CD1c-positive myeloid dendritic cell (primary cell): ENCODE measurements around the gene CIB4.
A peak's percentile ranks its signal among the peaks of the same experiment; 100 is the strongest.

Experiments used
- DNase-seq: peaks from one replicate; pipeline ENCODE4 v3.0.0-alpha.2; 2016; ENCODE audit errors: extremely low spot score

The CIB4 gene

DNA sequence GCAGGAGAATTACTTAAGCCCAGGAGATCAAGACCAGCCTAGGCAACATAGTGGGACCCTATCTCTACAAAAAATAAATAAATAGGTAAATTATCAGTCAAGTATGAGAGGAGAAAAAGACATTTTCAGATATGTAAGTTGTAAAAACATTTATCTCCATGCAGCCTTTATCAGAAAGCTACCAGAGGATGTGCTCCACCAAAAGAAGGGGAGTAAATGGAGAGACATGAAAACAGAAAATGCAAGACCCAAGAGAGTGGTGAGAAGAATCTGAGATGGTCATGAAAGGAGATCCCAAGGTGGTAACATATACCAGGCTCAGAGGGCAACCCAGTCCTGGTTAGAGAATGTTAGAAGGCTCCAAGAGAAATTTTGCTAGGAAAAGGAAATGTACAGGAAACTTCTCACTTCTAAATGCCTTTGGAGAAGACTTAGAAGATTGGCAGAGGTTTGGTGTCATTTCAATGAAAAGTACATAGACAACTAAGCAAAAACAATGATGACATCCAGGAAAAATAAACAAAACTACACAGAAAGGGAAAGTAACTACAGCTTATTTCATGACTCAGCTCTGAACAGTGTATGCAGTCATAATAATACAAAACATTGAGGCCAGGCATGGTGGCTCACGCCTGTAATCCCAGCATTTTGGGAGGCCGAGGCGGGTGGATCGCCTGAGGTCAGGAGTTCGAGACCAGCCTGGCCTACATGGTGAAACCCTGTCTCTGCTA, 19.5 kb downstream of the CIB4 start:
- no peak for DNase-seq

DNA sequence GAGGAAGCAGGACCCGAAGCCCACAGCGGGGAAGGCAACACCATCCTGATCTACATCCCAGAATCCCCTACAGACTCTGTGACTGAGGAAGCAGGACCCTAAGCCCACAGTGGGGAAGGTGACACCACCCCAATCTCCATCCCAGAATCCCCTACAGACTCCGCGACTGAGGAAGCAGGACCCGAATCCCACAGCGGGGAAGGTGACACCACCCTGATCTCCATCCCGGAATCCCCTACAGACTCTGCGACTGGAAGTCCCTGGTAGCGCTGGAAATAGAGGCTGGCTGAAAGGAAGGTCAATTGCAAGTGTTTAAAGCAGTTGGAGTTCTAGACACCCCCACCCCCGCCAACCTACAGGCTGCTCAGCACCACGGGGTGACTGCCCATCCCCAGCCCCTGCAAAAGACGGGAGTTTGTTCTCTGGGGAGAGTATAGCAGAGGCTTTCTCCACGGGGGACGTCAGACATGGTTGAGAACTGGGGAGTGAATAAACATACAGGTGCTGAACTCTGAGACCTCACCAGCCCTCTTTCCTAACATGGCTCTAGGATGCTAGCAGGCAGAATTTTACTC, 21.0 kb downstream of the CIB4 start:
- DNase-seq: no peak

DNA sequence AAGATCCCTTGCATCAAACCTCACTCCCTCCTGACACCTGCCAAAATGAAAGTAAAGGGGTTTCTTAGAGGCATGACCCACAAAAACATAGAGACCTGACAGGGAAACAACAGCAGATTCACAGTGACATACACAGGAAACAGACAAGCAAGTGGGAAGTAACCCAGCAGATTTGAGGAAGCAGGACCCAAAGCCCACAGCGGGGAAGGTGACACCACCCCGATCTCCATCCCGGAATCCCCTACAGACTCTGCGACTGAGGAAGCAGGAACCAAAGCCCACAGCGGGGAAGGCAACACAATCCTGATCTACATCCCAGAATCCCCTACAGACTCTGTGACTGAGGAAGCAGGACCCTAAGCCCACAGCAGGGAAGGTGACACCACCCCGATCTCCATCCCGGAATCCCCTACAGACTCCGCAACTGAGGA, 21.6 kb downstream of the CIB4 start:
- peak; percentile 29 for DNase-seq

DNA sequence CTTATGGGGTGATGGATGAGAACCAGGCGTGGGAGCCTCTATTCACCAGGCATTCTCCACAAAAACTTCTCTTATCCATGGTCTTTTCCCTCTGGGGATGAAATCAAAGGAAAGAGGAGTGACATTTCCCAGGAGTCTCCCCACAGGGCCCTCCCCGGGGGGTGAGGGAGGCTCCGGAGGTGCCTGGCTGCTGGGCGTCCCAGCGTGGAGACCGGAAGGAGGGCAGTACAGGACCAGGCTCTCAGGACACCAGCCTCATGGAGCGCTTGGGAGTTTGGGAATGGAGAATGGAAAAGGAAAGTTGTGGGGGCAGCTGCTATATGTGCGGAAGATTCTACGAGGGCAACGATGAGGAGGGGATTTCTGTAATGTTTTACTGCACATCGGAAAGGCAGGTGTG, 22.1 kb downstream of the CIB4 start:
- no peak for DNase-seq

DNA sequence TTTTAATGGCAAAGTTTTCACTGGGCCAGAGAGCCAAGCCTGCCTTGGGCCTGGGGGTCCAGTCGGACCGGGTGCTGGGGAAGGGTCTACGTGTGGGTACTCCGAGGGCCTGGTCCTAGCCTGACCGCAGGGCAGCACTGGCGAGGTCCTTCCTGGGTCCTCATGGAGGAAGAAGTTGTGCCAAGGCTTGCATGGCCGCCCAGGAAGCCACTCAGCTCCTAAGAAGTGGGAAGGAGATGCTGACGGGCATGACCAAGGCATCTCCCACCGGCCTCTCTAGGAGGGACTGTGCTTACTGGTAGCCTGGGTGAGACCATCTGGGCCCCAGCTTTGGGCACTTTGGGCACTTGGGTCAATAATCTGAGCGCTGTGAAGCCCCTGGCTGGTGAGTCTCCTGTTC, 22.6 kb downstream of the CIB4 start:
- DNase-seq: no peak

DNA sequence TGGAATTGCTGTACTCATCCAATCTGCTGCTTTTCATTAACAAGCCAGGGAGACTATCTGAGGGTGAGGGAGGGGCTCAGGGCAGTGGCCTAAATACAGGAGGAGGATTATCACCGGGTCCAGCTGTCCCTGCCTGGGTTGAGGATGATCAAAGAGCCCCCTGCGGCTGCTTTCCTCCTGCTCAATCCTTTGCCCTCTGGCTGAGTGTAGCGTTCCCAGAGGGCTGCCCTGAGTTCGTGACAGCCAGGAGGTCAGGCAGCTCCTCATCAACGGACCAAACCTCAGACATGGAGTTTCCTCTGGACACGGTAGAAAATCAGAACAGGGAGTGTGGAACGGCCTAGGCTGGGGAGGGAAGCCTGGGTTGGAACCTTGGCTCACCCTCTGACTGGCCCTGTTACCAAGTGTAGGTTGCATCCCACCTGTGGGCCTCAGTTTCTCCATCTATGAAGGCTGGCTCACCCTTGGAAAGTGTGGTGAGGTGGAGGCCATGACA, 23.5 kb downstream of the CIB4 start:
- DNase-seq: no peak

DNA sequence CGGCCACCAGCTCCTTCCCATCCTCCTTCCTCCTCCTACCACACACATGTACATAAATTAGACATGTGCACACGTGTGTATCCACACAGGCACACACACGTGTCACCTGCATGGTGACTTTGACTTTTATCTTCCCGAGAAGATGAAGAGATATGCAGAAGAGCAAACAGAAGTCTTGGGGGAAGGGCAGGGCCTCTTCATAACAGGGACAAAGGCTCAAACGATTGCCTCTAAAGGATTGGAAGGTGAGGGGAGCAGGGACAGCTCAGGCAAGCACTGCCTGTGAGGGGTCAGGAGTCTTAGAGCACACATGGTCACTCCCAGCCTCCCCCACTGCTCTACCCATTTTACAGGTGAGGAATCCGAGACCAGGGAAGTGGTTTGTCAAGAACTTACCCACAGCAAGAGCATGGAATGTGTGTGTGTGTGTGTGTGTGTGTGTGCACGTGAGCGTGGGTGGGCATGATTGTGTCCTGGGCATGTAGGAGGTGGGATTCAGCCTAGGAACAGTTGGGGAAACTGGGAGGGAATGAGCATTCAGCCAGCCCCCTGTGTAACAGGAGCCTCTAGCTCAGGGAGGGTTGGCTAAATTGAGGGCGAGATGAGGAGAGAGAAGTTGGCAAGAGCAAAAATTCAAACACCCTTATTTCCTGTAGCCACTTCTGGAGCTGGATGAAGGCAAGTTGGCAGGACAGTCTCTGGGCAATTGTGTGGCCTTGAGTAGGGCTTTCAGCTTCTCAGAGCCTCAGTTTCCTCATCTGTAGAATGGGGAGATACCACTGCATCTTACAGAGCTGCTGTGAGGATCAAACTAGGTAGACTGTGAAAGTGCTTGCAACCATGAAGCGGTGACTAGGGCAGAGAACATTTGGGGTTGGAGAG, 24.2 kb downstream of the CIB4 start:
- DNase-seq: no peak

DNA sequence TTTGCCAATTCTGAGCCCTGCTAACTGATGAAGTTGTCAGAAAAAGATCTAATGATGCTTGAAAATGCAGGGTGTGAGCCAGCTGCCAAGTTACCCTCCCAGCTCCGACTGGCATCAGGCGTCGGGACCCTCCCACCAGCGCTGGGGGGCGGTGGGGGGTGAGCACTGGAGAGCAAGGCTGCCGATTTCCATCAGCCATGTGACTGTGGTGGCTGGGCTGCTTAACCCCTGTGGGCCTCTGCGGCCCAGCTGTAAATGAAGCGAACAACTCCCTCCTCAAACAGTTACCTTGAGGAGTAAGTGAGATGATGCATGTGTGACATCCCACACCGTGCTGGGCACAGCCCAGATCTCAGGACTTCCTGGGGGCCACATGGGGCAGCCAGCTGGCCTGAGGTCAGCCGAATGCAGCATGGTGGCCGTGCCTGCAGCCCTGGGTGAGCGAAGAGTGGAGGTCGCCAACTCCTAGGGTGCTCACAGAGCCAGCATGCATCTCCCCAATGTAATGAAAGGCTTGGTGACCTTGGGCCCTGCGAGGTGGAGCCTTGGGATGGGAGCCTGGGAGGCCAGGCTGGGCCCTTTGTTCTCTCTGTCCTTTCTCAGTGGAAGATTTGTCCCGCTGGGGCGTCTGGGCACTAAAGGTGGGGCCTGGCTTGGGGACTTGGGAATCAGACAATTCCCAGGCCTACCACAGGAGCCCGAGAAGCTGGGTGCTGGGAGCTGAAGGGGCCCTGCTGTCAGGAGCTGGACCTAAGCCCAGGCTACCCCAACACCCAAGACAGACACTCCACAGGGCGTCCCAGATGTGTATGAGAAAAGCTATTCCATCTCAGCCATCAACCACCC, 25.1 kb downstream of the CIB4 start:
- no peak for DNase-seq

DNA sequence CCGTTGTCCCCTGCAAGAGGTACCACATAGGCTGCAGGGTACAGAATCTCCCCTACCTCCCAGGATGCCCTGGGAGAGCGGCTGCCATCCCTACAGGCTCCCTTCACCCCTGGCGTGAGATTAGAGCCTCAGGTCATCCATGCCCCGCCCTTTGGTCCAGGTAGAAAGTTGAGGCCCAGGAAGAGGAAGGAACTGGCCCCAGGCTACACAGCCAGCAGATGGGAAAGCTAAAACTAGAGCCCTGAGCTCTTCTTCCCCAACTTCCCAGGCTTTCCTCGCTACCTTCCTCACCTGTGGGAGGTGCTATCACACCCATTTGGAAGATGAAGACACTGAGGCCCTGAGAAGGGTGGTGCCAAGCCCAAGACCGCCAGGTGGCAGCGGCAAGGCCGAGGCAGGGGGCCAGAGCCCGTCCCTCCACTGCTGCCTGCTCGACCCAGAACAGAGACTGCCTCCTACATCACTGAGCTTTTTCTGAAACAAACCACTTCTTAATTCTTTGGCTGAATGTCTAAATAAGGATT, 25.8 kb downstream of the CIB4 start:
- no peak for DNase-seq

DNA sequence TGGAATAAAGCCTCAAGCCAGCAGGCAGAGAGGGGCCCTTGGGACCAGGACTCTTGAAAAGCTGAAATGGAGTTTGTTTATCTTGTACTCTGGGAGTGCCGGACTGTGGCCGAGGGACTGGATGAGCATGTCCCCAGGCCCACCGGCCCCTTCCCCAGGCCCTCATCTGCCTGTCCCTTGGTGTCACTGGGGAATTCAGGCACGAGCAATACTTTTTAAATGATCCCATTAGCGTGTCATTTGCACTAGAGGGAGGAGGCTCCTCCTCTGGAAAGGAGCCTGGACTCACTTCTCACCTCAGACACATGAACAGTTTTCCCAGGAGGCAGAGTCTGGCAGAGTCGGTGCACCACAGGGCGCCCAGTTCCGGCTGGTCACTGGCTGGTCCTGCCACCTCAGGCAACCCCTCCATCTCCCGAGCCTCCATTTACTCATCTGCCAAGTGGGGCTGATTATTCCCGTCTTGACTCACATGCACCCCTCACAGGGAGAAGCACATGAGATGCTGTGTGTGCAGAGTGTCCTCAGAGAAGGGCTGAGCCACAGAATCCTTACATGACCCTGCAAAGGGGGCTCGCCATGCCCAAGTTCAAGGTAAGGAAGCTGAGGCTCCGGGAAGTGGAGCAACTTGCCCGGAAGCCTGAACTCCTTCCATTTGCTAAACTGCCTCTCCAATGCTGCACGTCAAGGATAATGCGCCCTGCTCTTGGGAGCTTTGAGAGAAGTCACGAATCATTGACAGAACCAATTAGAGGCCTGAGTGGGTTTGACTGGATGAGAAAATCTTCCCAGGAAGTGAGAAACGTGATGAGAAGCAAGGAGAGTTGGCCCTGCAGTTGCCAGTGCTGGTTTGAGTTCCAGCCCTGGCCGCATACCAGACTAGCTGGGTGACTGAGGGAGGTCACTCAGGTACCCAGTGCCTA, 26.7 kb downstream of the CIB4 start:
- DNase-seq: no peak

DNA sequence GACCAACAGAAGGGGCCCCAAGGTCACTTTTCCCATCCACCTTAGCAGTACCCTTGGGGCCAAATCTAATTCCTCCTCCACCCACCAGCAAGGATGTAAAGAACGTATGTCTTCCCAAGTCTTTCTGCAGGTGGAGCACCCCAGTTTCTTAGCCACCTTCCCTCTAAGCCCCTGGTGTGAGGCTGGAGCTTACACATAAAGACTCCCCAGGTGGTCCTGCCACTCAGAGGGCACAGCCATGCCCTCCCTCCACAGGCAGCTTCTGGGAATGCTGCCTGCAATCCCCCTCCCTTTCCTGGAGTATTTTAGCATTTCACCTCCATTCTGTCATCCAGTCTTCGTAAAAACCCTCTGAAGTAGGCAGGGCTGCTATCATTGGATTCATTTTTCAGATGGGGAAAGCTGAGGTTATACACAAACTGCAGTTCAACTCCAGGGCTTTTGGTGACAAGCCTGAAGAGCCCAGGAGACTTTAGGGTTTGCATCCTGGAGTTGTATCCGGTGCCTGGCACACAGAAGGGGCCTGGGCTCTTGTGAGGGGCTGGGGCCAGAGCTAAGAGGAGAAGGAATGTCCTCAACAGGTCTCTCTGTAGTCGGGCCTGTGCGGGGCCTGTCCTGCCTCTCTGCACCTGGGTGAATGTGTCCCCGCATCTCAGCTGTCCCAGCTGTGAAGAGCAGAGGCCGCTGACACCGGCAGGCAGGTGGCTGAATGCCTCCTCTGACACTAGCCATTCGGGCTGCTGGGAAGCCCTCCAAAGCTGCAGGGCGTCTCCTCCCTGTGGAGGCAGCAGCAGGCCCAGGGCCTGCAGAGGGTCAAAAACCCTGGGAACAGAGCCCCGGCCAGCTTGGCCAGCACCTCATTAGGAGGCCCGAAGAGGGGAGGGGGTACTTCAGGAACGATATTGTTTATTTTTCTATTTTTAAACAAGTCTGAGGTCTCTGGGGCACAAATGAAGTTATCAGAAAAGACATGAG, 27.6 kb downstream of the CIB4 start:
- DNase-seq: no peak

DNA sequence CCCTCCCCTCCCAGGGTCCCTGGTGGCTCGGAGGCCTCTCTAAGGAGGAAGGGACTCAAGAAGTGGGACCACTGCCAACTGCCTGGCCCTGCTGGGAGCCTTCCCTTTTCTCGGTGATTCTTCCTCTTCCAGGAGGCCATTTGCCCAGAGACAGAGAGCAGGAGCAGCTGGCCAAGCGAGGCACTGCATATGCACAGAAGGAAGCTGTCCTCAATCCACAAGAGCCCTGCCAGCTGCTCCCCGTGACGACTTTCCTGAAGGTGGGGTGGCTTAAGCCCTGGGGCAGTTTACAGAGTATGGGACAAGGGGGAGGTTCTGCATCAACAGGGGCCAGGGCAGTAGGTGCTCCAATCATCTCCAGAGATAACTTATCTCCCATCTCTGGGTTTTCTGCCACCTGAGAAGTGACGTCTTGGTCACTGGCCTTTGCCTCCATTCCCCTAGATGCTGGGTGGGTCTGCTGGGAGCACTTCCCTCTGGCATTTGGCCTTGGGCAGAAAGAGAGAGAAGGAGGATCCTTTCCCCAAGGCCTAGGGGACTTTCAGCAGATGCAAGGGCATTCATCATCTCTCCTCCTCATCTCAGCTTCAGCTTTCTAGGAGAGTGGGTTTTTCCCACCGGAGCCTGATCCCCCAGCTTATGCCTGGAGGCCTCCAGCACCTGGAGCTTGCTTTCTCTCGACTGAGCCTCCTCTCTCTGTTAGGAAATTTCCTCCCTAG, 28.5 kb downstream of the CIB4 start:
- peak; percentile 27 for DNase-seq

DNA sequence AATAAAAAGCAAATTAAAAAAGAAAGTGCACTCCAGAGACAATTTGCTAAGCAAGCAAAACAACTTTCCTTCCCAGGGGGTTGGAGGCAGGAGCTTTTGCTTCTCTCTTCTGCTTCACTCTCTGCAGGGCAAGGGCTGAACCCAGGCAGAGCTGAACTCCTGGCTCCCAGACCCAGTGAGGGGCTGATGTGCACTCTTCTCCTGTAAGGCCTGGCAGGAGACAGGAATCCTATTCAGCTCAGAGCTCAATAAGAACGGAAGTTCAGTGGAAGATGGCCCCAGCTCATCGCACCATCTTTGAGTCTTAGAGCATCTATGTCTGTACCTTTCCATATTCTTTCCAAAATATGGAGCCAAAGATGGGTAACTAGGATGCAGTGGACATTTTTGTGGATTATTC, 29.1 kb downstream of the CIB4 start:
- DNase-seq: no peak

DNA sequence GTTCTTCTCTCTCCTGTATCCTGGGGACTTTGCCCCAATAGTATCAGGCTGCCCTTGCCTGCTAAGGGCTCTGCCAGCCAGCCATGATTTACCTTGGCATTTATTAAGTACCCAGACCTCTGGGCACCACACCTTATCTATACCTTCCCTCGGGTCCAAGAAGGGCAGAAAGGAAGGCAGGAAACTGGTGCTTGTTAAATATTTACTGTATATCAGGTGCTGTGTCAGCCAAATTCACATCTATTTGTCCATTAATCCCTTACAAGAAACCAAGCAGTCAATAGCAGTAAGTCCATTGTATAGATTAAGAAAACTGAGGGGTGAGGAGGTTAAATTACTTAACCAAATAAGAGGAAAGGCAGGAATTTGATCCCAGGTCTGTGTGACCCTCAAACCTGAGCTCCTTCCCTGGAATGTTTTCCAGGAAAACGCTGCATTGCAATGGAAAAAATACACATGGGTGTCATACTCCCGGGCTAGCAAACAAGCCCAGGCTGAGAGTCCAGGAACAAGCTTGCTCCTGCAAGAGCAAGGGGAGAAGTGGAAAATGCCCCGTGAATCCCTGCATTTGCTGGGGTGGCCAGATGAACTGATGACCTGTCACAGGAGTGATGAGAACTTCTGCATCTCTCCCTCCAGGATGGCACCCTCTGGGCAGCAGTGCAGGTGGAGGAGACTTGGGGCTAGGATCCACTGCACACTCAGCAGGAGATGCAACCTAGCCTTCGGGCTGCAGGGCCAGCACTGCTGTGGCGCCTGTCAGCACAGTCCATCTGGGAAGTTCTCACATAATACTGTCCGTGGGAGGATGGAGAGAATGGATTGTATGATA, 30.4 kb downstream of the CIB4 start:
- no peak for DNase-seq

DNA sequence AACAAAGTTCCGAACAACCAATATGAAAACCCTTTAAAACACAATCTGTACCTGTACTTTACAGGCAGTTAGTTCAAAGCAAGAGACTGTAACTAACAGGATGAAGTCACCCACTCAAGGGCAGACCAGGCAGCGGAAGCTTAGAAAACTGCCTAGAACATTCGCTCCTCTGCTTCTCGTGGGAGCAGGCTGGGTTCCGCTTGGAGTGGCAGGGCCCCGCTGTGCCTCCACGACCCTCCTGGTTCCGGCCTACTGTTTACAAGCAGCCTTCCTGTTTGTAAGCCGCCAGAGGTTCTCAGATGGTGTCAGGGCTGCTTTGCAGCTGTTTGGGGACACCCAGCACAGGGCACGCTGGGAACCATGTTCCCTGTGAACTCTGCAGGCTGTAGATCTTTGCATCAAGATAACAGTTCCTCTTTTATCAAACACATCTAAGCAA, 31.3 kb downstream of the CIB4 start:
- DNase-seq: no peak

DNA sequence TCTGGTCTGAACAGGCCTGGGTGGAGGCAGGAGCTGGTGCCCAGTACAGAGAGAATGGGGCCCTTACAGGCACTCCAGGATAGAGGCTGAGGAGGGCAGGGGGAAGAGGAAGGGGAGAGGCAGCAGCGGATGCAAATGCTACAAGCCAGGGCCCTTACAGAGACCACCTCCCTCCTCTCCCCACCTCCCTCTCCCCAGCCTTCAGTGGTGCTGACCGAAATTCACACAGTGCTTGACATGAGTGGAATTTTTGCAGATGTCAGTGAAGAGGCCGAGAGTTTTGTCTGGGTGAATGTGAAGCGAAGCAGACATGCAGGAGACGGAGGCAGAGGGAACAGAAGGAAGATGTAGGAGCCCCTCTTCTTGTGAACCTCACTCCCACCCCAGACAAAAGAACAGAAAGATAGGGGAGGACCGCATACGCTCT, 31.9 kb downstream of the CIB4 start:
- no peak for DNase-seq

DNA sequence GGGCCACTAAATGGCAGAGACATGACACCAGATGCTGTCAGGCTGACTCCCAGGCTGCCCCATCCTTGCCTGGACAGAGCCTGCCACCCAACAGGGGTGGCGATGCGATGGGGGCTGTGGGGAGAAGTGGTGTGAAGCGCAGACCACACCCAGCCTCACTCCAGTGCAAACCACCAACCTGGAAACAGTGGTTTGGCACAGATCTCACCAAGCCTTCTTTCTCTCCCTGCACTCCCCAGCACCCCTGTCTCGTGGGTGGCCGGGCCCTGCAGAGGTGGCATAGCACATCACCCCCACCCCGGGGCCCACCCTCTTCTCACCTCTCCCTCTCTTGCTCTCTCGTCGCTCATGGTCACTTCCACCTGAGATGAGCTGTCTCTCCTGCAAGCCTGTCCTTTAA, 32.6 kb downstream of the CIB4 start:
- DNase-seq: no peak

DNA sequence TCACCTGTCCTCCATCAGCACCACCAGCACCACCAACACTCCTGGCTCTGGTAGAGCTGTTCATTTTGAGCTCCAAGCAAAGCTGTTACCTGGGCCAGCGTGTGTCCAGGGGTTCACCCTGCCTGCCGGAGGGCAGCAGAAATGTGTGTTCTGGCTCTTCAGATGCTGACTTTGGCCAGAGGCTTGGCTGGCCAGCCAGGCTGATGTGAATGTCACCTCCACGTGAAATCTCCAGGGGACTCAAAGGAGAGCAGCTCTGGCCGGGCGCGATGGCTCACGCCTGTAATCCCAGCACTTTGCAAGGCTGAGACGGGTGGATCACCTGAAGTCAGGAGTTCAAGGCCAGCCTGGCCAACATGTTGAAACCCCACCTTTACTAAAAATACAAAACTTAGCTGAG, 33.5 kb downstream of the CIB4 start:
- no peak for DNase-seq
